GM19452 (cell line): ENCODE data around the gene KCTD1.

Experiments used
- ATAC-seq: cut with Tn5 transposase; IDR thresholded peaks from one replicate; pipeline ENCODE4 v1.9.1; 2021; ENCODE audit not compliant: unreplicated experiment

Gene KCTD1

DNA sequence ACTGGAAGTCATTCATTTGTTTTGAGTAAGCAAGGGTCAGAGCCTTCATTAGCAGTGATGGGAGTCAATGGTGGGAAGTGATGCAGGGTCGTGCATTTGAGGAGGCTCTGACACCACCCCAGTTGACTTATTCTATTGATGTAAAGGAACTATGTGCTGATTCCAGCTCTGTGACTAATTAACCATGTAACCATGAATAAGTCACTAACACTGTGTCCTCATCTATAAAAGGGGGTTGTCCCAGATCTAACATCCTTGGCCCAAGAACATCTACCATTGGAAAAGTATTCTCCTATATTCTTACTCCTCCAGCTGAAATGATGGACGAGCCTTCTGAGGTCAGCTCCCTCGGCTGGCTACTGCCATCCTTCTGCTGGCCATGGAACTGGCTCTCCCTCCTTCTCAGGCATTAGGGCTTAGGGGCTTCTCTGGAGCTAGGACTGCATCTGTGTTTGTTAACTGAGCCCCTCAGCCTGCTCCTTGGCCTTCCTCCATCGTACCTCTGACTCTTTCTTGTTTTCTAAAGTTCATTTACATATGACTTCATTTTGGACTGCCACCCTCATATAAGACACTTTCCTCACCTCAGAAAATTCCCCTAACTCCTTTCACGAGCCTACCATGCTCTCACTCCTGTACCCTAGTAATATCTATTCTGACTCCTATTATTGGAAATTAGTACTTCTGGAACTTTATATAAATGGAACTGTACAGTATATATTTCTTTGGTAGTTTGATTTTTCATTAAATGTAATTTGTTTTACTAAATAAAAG lies 115.5 kb downstream of the KCTD1 start:
- no peak for ATAC-seq

DNA sequence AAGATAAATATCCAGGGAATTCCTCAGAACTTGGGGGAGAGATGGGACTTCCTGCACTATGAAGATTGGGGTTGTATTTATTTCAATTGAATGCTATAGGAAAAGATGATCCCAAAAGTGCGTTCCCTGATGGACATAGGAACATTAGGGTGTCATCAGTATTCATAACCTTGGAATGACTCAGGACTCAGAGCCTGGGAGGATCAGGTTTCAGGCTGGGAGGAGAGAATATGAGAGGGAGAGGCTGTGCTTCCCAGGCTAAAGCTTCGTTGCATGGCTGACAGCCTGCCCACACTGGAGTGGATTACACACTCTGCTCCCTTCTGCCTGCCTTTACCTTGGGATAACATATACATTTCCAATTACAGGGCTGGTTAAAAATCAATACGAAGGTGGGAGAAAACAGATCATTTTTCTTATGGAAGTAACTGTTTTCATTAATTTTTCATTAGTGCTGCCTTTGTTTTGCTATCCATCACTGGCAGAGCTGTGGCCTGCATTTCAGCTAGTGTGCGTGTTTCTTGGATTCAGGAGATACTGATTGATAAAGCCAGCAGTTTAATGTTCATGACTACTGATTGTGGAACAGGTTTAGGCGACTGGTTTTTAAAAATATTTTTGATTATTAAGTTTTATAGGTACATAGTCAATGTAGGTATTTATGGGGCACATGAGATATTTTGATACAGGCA lies 118.7 kb downstream of the KCTD1 start:
- ATAC-seq = no peak

DNA sequence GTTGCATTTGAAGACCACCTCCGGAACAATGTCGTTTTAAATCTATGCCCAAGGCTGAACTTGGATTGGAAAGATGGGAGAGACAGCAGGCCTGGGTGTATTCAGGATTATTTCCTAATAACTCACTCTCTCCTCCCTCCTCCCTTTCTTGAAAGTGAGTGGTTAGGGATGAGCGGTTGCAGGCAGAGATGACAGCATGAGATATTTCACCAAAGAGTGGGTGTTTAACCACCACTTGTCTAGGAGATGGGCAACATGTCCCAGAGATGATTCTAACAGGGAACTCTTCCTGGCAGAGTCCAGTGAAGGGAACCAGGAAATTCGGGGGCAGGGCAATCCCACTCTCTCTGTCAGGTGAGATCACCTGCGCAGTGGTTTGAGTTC lies 123.2 kb downstream of the KCTD1 start:
- no peak for ATAC-seq

DNA sequence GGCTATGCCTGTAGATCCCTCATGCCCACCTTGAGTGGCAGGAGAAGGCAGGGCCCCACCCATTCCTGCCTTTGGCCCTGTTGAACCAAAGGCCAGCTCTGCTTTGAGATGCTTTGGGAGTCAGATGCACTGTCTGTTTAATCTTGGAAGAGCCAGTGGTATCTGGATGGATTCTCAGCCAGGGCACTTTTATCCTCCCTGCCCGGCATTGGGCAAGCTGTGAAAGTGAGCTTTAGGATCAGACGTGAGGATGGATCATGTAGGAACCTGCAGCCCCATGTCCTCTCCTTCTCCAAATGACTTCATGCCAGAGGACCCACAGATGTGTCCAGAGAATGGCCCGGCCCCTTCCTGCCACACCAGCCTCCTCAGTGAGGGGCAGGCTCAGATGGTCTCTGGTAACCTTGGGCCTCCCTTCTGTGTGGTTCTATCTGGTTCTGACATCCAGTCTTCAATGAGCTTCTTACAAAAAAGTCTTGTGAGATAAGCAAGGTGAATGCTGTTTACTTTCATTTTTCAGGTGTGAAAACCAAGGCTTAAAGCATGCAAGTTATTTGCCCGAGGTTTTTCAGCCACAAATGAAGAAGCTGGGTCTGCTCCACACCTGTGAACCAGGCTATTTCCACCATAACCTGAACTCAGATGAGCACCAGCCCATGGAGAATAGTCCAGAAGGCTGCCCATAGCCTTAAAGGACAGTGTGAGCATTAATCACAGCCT lies 123.8 kb downstream of the KCTD1 start:
- ATAC-seq = peak; percentile 49

DNA sequence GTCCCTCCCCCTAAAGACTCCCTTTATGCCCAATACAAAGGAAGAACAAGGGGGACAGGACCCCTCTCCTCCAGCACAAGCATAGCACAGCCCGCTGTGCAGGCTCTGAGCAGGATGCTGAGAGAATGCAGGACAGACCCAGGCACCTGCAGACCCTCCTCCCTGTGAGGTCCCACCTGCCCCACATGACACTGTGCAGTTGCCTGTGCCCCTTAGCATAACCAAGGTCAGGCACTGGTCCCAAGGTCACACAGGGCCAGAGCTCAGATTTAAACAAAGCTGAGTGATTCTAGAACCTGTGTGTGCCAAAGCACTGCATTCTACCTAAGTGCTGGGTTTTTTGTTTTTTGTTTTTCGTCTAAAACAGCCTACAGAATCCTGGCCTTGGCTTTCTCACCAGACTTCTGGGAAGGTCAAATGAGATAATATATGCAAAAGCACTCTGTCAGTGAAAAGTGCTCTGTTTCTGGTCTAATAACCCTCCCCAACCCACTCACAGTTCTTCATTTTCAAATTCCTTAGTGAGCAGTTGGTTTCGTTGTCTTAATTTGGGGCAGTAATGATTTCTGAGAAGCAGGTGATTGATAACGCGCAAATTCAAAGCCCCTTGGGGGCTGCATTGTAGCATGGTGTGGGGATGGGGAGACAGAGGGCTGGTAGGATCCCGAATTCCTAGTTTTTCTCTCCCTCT lies 125.7 kb downstream of the KCTD1 start:
- peak; percentile 53 for ATAC-seq

DNA sequence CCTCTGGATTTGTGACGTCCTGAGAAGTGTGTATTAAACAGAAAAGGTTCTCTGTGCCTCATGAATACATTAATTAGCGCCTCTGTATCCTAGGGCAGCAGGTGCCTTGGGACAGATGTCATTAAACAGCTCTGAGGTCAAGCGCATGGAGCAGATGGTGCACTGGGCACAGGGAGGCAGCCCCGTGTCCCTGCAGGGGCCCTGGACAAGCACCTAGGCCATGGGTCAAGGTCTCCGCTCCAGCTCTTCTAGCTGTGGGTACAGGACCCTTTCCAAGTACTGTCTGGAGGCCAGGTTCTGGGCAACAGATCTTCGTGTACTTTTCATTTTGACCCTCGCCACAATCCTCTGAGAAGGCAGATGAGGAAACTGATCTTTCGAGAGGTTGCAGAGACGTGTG lies 126.4 kb downstream of the KCTD1 start:
- ATAC-seq = no peak

DNA sequence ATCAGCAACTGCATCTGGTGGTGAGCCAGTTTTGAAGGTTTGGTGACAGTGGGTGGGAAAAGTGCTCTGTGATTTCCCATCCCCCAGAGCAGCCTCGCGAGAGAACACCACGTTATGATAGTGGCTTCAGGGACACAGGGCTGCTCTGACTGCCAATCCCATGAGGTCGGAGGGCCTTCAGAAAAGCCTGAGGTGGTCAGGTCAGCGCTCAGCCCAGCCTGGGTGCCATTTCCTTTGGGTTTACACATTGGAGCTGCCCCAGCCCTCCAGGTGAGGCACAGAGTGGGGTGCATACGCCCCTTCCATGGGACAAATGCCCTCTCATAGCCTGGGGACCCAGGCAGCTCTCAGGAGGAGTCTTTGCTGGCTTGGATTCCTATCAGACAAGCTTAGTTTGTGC lies 126.8 kb downstream of the KCTD1 start:
- ATAC-seq = no peak

DNA sequence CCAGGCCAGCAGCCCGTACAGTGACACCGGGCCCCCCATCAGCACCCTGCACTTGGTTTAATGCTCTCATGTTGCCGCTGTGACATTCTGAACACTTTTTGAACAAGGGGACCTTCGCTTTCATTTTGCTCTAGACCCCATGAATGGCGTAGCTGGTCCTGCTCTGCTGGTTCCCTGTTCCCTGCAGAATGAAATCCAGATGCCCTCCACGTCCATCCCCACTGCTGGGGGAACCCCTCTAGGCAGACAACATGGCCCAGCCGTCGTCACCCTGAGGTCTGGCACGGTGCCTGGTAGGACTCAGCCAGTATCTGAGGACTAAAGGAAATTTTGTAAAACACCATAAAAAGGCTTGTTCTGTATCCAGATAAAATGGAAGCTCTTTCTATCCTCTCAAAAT lies 128.6 kb downstream of the KCTD1 start:
- no peak for ATAC-seq

DNA sequence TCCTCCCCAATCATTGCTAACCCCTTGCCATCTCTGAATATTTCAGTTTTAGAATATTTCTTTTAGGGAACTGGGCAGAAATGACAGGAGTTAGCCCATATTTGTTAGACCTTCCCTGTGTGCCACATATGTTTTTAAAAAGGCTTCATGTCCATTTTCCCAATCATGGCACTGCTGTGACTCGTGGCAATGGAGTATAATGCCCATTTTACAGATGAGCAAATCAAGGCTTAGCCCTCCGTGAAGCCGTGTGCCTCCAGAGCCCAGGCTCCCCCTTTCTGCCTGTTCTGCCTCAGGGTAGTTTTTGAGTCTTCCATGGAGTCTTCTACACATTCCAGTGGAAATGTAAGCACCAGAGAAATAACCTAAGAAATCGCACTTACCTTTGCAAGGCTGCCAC lies 130.1 kb downstream of the KCTD1 start:
- ATAC-seq = no peak

DNA sequence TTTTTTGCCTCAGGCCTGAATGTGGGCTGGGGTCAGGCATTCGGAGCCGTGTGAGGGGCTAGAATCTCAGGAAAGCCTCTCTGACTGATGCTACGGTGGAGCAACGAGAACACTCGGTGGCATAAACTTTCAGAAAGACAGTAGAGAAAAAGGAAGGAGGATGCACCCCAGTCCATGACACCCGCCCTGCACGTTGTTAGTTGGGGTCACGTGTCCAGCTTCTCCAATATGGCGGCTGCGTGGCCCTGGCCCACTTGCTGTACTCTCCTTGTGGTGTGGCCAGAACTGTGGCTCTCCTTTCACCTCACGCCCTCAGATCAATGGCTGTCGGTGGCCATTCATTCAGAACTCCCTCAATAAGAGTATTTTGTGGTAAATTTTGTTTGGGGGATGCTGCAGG lies 131.2 kb downstream of the KCTD1 start:
- ATAC-seq = no peak

DNA sequence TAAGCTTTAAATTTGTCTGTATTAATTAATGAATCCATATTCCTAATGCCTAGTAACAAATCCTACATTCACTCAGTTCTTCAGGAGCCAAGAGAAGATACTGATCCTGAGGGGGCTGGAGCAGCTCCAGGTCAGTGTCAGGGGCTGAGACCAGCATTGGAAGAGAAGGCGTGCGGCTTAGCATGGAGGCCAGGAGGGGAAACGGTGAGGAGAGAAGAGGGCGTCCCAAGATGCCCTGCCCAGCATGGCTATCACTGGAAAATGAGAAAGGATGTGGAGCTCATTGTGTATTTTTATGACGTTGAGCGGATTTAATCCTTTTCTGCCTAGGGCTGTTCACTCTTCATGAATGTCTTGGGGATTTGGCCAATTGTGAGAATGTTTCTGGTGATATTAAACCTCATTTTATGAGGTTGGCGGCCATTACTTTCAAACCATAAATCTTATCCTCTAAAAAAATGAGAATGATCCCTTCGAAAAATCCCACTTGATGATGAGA lies 131.7 kb downstream of the KCTD1 start:
- ATAC-seq = no peak

DNA sequence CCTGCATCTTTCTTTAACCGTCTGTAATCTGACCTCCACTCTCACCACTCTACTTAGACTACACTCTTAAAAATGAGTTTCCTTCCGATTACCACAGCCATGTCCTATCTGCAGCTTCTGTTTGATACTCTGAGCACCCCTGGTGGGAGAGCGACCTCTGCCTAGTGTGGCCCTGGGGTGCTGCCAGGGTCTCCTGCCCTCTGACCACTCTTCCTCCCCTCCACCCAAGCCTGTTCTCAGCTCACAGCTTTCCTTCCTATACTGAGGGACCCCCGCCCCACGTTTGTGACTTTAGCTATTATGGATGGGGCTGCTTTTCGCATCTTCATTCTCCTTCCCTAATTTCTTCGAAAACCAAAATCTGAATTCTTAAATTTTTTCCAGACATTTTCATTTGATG lies 132.7 kb downstream of the KCTD1 start:
- no peak for ATAC-seq

DNA sequence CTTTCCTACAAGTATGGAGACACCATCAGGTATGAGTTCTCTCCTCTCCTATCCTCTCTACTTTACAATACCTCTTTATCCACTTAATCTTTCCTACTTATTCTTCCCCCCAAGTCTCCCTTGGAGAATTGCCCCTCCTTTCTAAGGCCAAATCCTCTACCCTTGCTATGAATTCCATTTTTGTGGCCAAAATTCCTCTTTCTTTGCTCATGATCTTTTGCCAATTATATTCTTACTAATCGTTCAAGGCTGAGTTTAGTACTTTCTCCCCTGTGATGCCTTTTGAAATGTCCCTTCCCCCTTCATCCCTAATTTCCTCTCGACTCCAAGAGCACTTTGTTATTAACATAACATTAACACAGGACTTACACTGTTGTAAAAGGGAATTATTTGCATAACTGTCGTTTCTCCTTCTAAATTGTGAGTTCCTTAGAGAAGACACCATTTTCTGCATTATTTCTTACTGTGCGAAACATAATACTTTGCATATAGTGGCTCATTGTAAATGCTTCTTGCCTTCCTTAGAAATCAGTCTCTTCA lies 133.4 kb downstream of the KCTD1 start:
- ATAC-seq = no peak

DNA sequence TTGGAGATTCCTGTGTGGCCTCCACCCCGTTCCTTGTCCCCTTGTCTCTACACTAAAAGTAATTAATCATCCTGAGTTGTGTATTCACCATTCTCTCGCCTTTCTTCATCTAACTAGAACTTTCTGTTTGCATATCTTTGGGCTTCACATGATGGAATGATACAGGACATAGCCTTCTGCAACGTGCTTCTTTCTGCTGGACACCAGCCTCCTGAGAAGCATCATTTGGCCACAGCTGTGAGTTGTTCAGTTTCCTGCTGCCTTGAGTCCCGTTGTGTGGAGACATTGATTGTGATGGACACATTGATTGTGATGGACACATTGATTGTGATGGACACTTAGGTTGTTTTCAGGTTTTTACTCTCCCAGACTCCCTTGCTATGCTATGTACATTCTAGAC lies 139.3 kb downstream of the KCTD1 start:
- no peak for ATAC-seq

DNA sequence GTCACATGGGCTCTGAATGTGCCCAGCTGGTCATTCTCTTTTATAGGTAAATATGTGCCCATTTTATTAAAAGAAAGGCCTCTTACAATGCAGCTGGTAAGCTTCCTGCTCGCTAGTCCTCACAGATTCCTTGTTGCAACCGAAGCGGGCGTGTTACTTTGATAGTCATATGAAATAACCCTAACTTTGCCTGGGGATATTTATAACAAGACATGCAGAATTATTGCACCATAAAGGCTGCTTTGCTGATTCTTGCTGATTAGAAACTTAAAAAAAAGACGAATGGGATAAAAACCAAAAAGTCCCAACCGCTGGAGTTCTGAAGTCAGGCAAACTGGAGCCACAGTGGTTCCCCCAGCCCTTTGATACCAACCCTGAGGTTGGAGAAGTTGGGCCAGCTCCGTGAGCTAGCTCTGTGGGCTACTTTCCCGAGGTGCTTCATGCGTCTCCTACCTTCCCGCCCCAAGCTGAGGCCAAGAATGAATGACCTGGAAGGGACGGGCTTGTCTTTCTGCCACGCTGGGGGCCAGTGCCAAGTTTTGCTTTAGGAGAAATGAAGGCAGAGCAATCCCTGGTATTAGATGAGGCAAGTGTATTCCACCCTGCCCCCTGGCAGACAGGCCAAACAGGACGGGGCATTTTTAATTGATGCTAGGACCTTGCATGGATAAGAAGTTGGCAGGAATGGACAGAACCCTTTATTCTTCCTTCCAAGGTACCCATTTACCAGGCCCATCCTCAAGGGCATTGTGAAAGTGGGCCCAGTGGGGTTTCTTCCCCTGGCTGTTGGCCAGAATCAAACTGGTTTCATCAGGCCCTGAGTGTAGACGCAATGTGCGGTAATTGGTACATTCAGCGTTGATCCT lies 140.4 kb downstream of the KCTD1 start:
- ATAC-seq = no peak

DNA sequence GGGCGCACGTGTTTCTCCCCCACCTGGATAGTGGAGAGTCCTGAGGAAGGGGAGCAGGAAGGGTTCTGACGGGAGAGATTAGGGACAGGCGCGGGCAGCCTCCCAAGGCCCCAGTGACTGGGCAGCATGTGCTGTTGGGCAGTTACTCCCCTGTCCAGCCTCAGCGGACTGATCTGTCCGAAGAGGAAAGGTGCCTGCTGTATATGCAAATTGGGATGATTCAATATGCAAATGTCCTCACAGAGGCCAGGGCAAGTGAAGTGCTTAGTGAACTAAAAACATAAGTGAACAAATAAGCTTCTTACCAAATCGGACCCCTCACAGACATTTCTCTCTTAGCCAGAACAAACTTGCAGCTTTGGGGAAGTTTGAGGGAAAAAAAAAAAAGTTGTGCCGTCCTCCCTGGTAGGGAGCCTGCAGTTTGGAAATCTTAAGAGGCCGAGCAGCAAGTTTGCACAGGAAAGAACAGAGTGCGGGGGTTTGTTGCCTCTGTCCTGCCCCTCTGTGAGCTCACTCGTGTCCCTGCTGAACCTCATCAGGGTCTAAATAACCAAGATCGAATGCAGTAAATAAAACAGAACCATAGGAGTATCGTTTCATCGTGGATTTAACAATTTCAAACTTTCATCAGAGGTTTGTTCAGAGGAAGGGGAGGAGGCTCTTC lies 141.4 kb downstream of the KCTD1 start:
- ATAC-seq = no peak

DNA sequence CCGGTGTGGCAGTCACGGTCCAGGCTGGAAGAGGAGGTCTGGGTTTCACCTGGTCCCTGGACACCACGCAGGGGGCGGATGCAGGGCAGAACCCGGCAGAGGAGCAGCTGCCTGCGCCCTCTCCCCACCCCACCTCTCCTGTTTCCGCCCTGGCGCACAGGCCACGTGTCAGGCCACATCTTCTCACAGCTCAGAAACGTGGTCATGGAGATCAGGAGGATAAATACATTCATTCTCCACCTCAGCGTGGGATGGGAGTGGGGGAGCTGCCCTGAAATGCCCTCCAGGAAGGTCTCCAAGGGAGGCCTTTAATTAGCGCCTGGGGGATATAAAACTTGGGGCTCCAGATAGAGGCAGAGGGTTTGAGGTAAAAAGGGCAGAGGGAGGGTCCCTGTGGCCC lies 142.0 kb downstream of the KCTD1 start:
- ATAC-seq = no peak

DNA sequence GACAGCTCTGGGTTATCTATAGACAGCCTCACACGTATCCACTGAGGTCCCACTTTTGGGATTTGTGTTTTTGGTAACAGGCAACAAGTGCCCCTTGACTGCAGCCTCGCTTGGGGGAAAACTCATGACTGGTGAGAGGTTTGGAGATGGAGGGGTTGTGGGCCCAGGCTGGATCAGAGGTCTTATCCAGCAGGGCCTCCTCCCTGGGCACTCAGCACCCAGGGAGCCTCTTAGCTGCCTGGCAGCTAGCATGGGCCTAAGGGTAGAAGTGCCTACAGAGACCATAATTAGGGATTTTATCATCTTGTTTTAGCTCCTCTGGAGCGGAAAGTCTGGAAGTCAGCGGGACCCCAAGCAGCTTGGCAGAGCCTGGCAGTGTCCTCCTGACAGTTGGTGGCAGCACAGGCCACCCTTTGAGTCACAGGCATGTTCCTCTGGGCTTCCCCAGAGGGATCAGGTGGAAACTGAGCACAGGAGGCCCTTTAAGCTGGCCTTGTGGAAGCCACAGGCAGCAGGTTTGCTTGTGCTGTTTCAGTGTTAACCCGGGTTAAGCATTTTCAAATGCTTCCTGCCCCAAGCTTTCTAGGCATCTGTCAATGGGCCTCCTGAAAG lies 143.1 kb downstream of the KCTD1 start:
- ATAC-seq = peak; percentile 79
